Endodermal cell (in vitro differentiated cells): ENCODE measurements around the gene GALNT17. TPM values are rescaled to one million over a fixed set of nuclear protein-coding genes. Genes with fewer than 3 reads are reported as not detected.

ENCODE experiments used
- DNase-seq: peaks from one replicate; pipeline ENCODE4 v3.0.0-alpha.2; 2017
- H3K27ac ChIP-seq: 2 replicates; pipeline ENCODE4 v1.5.1; 2013; ENCODE audit warnings: mild to moderate bottlenecking, low read depth, low read length, moderate library complexity
- H3K27me3 ChIP-seq: 2 replicates; pipeline ENCODE4 v1.6.1; 2013; ENCODE audit warnings: mild to moderate bottlenecking, low read length, moderate library complexity; ENCODE audit not compliant: insufficient read depth, control insufficient read depth, poor library complexity, severe bottlenecking
- H3K36me3 ChIP-seq: 2 replicates; pipeline ENCODE4 v1.7.0; 2013; ENCODE audit warnings: mild to moderate bottlenecking, low read length, moderate library complexity; ENCODE audit not compliant: control insufficient read depth, insufficient read depth
- H3K4me1 ChIP-seq: one replicate; pipeline ENCODE4 v1.7.0; 2013; ENCODE audit warnings: low read length; ENCODE audit not compliant: control insufficient read depth, insufficient read depth
- H3K4me3 ChIP-seq: 2 replicates; pipeline ENCODE4 v1.5.1; 2013; ENCODE audit warnings: mild to moderate bottlenecking, low read length, moderate library complexity
- H3K9ac ChIP-seq: 2 replicates; pipeline ENCODE4 v1.6.1; 2013; ENCODE audit warnings: mild to moderate bottlenecking, low read length, moderate library complexity; ENCODE audit not compliant: poor library complexity, severe bottlenecking; ENCODE audit errors: extremely low read depth
- H3K9me3 ChIP-seq: 2 replicates; pipeline ENCODE4 v1.6.1; 2013; ENCODE audit warnings: mild to moderate bottlenecking, low read length, moderate library complexity; ENCODE audit not compliant: control insufficient read depth
- H3K27ac Mint-ChIP-seq: 2 replicates; pipeline ENCODE4 v1.8.0; 2020; ENCODE audit warnings: mixed read lengths
- H3K27me3 Mint-ChIP-seq: 2 replicates; pipeline ENCODE4 v1.8.0; 2021; ENCODE audit warnings: mild to moderate bottlenecking, mixed read lengths; ENCODE audit not compliant: insufficient read depth
- H3K36me3 Mint-ChIP-seq: 2 replicates; pipeline ENCODE4 v1.8.0; 2020; ENCODE audit warnings: low read depth, mixed read lengths
- H3K4me1 Mint-ChIP-seq: 2 replicates; pipeline ENCODE4 v1.8.0; 2020; ENCODE audit warnings: mixed read lengths
- H3K4me3 Mint-ChIP-seq: 2 replicates; pipeline ENCODE4 v1.8.0; 2020; ENCODE audit warnings: mild to moderate bottlenecking, moderate library complexity, mixed read lengths
- H3K9me3 Mint-ChIP-seq: 2 replicates; pipeline ENCODE4 v1.8.0; 2020; ENCODE audit warnings: mild to moderate bottlenecking, mixed read lengths
- CTCF ChIP-seq: fragments of 200-600 bp; sonication (generic); conservative IDR thresholded peaks from 2 replicates; pipeline ENCODE4 v1.5.0; 2021; ENCODE audit warnings: antibody characterized with exemption, mild to moderate bottlenecking
- WGBS, 2 experiments: methylation state at CpG; one replicate each; pipeline versions ENCODE4 v1.1.5 to v1.1.7; 2013; ENCODE audit warnings: missing lambda C conversion rate in 2 of 2, mixed read lengths in 1 of 2; ENCODE audit not compliant: insufficient coverage in 1 of 2, insufficient read length in 1 of 2; 5-methylcytosine and 5-hydroxymethylcytosine counted together
- total RNA-seq, 2 donors: library from RNA; stranded (reverse); fragmentation: NEBNext Ultra II Directional in 1 of 2; extraction: Animal tissue kit (Norgen Biotek cat#: 25700) in 1 of 2; gene quantifications; 2 replicates in 1 of 2; 3 replicates in 1 of 2; pipeline ENCODE4 v1.2.1, GENCODE V29; 2021

GALNT17 gene
- total RNA-seq, 2 donors from 2014 or later = 60.4 to 61.3 TPM

GRCh38 chr7:71479231-71479630 lies 347.3 kb downstream of the GALNT17 start:
- no peaks in the 10 kb centered on the region for H3K27me3 Mint-ChIP-seq
- Histone ChIP-seq H3K27ac (no peak overlapping the region), H3K4me1 (peaks cover 3% of the 10 kb centered on the region), H3K4me3 (no peak overlapping the region), H3K9ac (no peak overlapping the region), H3K9me3 (peaks cover 18% of the 10 kb centered on the region), H3K27me3 (no peaks in the 10 kb centered on the region), H3K36me3 (peaks cover 32% of the 10 kb centered on the region)
- peaks cover 19% of the 10 kb centered on the region for H3K4me1 Mint-ChIP-seq
- no peak for TF ChIP-seq CTCF
- H3K36me3 Mint-ChIP-seq = peaks cover 20% of the 10 kb centered on the region
- H3K27ac Mint-ChIP-seq = no peak overlapping the region
- WGBS, 2 experiments = 85 to 100% methylated on average over 2 of the region's 2 CpGs
- H3K4me3 Mint-ChIP-seq = no peak overlapping the region
- peaks cover 17% of the 10 kb centered on the region for H3K9me3 Mint-ChIP-seq
- no peak for DNase-seq

GRCh38 chr7:71480791-71481190 lies 348.8 kb downstream of the GALNT17 start:
- Mint-ChIP-seq H3K27ac (no peak overlapping the region), H3K9me3 (peaks cover 3% of the 10 kb centered on the region), H3K4me1 (peaks cover 19% of the 10 kb centered on the region), H3K36me3 (peaks cover 9% of the 10 kb centered on the region), H3K4me3 (no peak overlapping the region), H3K27me3 (no peaks in the 10 kb centered on the region)
- Histone ChIP-seq H3K9me3 (peaks cover 4% of the 10 kb centered on the region), H3K27me3 (no peaks in the 10 kb centered on the region), H3K4me3 (no peak overlapping the region), H3K36me3 (peaks cover 21% of the 10 kb centered on the region), H3K9ac (no peak overlapping the region), H3K27ac (no peak overlapping the region), H3K4me1 (peaks cover 3% of the 10 kb centered on the region)
- TF ChIP-seq CTCF = no peak
- 95 to 100% methylated on average over 2 of the region's 2 CpGs for WGBS, 2 experiments
- no peak for DNase-seq

- no peak for TF ChIP-seq CTCF
- WGBS, 2 experiments = 93 to 94% methylated on average over 2 to 6 of the region's 6 CpGs
- peak overlapping the region; percentile 58 for H3K27ac Mint-ChIP-seq
Measured at GRCh38 chr7:71482284-71482683, 350.3 kb downstream of the GALNT17 start.

More at GRCh38 chr7:71482284-71482683, 350.3 kb downstream of the GALNT17 start:
- Histone ChIP-seq H3K27ac (no peak overlapping the region), H3K9ac (no peak overlapping the region), H3K27me3 (no peaks in the 10 kb centered on the region), H3K4me1 (peaks cover 3% of the 10 kb centered on the region), H3K4me3 (no peak overlapping the region), H3K9me3 (no peaks in the 10 kb centered on the region), H3K36me3 (peaks cover 29% of the 10 kb centered on the region)
- Mint-ChIP-seq H3K4me1 (peaks cover 12% of the 10 kb centered on the region), H3K4me3 (no peak overlapping the region), H3K9me3 (no peaks in the 10 kb centered on the region), H3K27me3 (no peaks in the 10 kb centered on the region), H3K36me3 (peaks cover 14% of the 10 kb centered on the region)
- DNase-seq = no peak
